ENCODE results near the gene SH3PXD2A.

SH3PXD2A gene

GRCh38 chr10:103552856-103553742 lies 302.3 kb downstream of the SH3PXD2A start:
- DNase-seq, result no peak
- no peak for TF ChIP-seq CTCF (IDR thresholded peaks at IDR 0.05; ENCODE audit: low read depth, low read length)
- Histone ChIP-seq H3K36me3 (no peaks in the 10 kb centered on the region), H3K9me3 (no peaks in the 10 kb centered on the region), H3K4me1 (peaks cover 13% of the 10 kb centered on the region), H3K4me3 (ENCODE audit: low read depth, low read length) (no peak overlapping the region), H3K27me3 (no peaks in the 10 kb centered on the region)

GRCh38 chr10:103551619-103552602 lies 303.5 kb downstream of the SH3PXD2A start:
- no peaks in the 10 kb centered on the region for H3K9me3 ChIP-seq
- no peaks in the 10 kb centered on the region for H3K36me3 ChIP-seq
- no peak for TF ChIP-seq CTCF (IDR thresholded peaks at IDR 0.05; ENCODE audit: low read depth, low read length)
- DNase-seq, result no peak
- H3K4me1 ChIP-seq, result peaks cover 25% of the 10 kb centered on the region
- H3K27me3 ChIP-seq, result no peaks in the 10 kb centered on the region
- H3K4me3 ChIP-seq (ENCODE audit: low read depth, low read length), result no peak overlapping the region

GRCh38 chr10:103550229-103550628 lies 305.1 kb downstream of the SH3PXD2A start:
- Histone ChIP-seq H3K4me3 (ENCODE audit: low read depth, low read length) (no peak overlapping the region), H3K9me3 (no peaks in the 10 kb centered on the region), H3K36me3 (no peaks in the 10 kb centered on the region), H3K4me1 (peaks cover 26% of the 10 kb centered on the region), H3K27me3 (no peaks in the 10 kb centered on the region)
- DNase-seq, result no peak
- no peak for TF ChIP-seq CTCF (IDR thresholded peaks at IDR 0.05; ENCODE audit: low read depth, low read length)

- Histone ChIP-seq H3K27me3 (no peaks in the 10 kb centered on the region), H3K9me3 (no peaks in the 10 kb centered on the region), H3K36me3 (no peaks in the 10 kb centered on the region), H3K4me3 (ENCODE audit: low read depth, low read length) (no peak overlapping the region), H3K4me1 (peaks cover 24% of the 10 kb centered on the region)
- no peak for TF ChIP-seq CTCF (IDR thresholded peaks at IDR 0.05; ENCODE audit: low read depth, low read length)
- no peak for DNase-seq
Observed at GRCh38 chr10:103549349-103549685, 306.1 kb downstream of the SH3PXD2A start.

GRCh38 chr10:103548581-103549348 lies 306.6 kb downstream of the SH3PXD2A start:
- no peak for DNase-seq
- Histone ChIP-seq H3K4me3 (ENCODE audit: low read depth, low read length) (no peak overlapping the region), H3K36me3 (no peaks in the 10 kb centered on the region), H3K27me3 (no peaks in the 10 kb centered on the region), H3K4me1 (peaks cover 24% of the 10 kb centered on the region), H3K9me3 (no peaks in the 10 kb centered on the region)
- no peak for TF ChIP-seq CTCF (IDR thresholded peaks at IDR 0.05; ENCODE audit: low read depth, low read length)
